ENCODE results near the gene ZNF570. TPM values are rescaled to one million over a fixed set of nuclear protein-coding genes. Genes with fewer than 3 reads are reported as not detected.

ZNF570 gene
- total RNA-seq, 1 donor from 2014 or later: 6.8 TPM

GRCh38 chr19:37467608-37468090, 1.5 kb upstream of the ZNF570 start:
- DNase-seq (ENCODE audit: low spot score): no peak
- TF ChIP-seq CTCF (IDR thresholded peaks at IDR 0.05): no peak
- peak overlapping the region; percentile 99 for H3K4me3 Mint-ChIP-seq (ENCODE audit: unreplicated experiment)
- H3K27ac Mint-ChIP-seq (ENCODE audit: unreplicated experiment): peak overlapping the region; percentile 98
- H3K27me3 Mint-ChIP-seq (ENCODE audit: low read depth): no peaks in the 10 kb centered on the region
- peaks cover 19% of the 10 kb centered on the region for H3K36me3 Mint-ChIP-seq (ENCODE audit: low read depth)
- peaks cover 18% of the 10 kb centered on the region for H3K9me3 Mint-ChIP-seq (ENCODE audit: low read depth)
- peaks cover 37% of the 10 kb centered on the region for H3K4me1 Mint-ChIP-seq (ENCODE audit: low read depth)

- no peak for DNase-seq (ENCODE audit: low spot score)
- no peak for TF ChIP-seq CTCF (IDR thresholded peaks at IDR 0.05)
- H3K27me3 Mint-ChIP-seq (ENCODE audit: low read depth): no peaks in the 10 kb centered on the region
- H3K4me3 Mint-ChIP-seq (ENCODE audit: unreplicated experiment): peak overlapping the region; percentile 99
- H3K27ac Mint-ChIP-seq (ENCODE audit: unreplicated experiment): no peak overlapping the region
- peaks cover 10% of the 10 kb centered on the region for H3K9me3 Mint-ChIP-seq (ENCODE audit: low read depth)
- H3K36me3 Mint-ChIP-seq (ENCODE audit: low read depth): peaks cover 13% of the 10 kb centered on the region
- H3K4me1 Mint-ChIP-seq (ENCODE audit: low read depth): peaks cover 37% of the 10 kb centered on the region
These were observed 1.1 kb downstream of the ZNF570 start for GRCh38 chr19:37470216-37470615.

GRCh38 chr19:37472165-37472564, 3.0 kb downstream of the ZNF570 start:
- no peak overlapping the region for H3K27ac Mint-ChIP-seq (ENCODE audit: unreplicated experiment)
- no peaks in the 10 kb centered on the region for H3K27me3 Mint-ChIP-seq (ENCODE audit: low read depth)
- H3K4me1 Mint-ChIP-seq (ENCODE audit: low read depth): peaks cover 28% of the 10 kb centered on the region
- H3K9me3 Mint-ChIP-seq (ENCODE audit: low read depth): peaks cover 21% of the 10 kb centered on the region
- H3K4me3 Mint-ChIP-seq (ENCODE audit: unreplicated experiment): no peak overlapping the region
- no peak for TF ChIP-seq CTCF (IDR thresholded peaks at IDR 0.05)
- peaks cover 26% of the 10 kb centered on the region for H3K36me3 Mint-ChIP-seq (ENCODE audit: low read depth)
- no peak for DNase-seq (ENCODE audit: low spot score)

- no peaks in the 10 kb centered on the region for H3K27me3 Mint-ChIP-seq (ENCODE audit: low read depth)
- H3K4me1 Mint-ChIP-seq (ENCODE audit: low read depth): no peaks in the 10 kb centered on the region
- no peak overlapping the region for H3K27ac Mint-ChIP-seq (ENCODE audit: unreplicated experiment)
- TF ChIP-seq CTCF (IDR thresholded peaks at IDR 0.05): no peak
- peaks cover 69% of the 10 kb centered on the region for H3K36me3 Mint-ChIP-seq (ENCODE audit: low read depth)
- no peak for DNase-seq (ENCODE audit: low spot score)
- no peak overlapping the region for H3K4me3 Mint-ChIP-seq (ENCODE audit: unreplicated experiment)
- H3K9me3 Mint-ChIP-seq (ENCODE audit: low read depth): peaks cover 63% of the 10 kb centered on the region
These were observed 15.4 kb downstream of the ZNF570 start for GRCh38 chr19:37484406-37485168.

- H3K27ac Mint-ChIP-seq (ENCODE audit: unreplicated experiment): no peak overlapping the region
- TF ChIP-seq CTCF (IDR thresholded peaks at IDR 0.05): no peak
- peaks cover 55% of the 10 kb centered on the region for H3K9me3 Mint-ChIP-seq (ENCODE audit: low read depth)
- H3K27me3 Mint-ChIP-seq (ENCODE audit: low read depth): no peaks in the 10 kb centered on the region
- DNase-seq (ENCODE audit: low spot score): no peak
- H3K36me3 Mint-ChIP-seq (ENCODE audit: low read depth): peaks cover 27% of the 10 kb centered on the region
- H3K4me1 Mint-ChIP-seq (ENCODE audit: low read depth): no peaks in the 10 kb centered on the region
- no peak overlapping the region for H3K4me3 Mint-ChIP-seq (ENCODE audit: unreplicated experiment)
These were observed 23.1 kb downstream of the ZNF570 start for GRCh38 chr19:37492213-37492612.

Data from chondrocyte (in vitro differentiated cells).